SU-DHL-6 (cell line): Measurements from ENCODE around the gene TIMM21.

ENCODE experiments used
- EZH2phosphoT487 ChIP-seq: fragments of 200-600 bp; sonication (generic), shearing (Covaris generic); conservative IDR thresholded peaks from 2 replicates; pipeline ENCODE4 v1.6.1; 2018; ENCODE audit warnings: mild to moderate bottlenecking, antibody characterized with exemption, low read length, moderate library complexity, mixed read lengths
- TF ChIP-seq, protein P1 (sequence below): fragments of 200-600 bp; sonication (generic); IDR thresholded peaks from one replicate; pipeline ENCODE4 v1.5.1; 2017; ENCODE audit warnings: antibody characterized with exemption, mild to moderate bottlenecking, low read length, moderate library complexity; ENCODE audit not compliant: insufficient read depth, poor library complexity, severe bottlenecking

DNA sequence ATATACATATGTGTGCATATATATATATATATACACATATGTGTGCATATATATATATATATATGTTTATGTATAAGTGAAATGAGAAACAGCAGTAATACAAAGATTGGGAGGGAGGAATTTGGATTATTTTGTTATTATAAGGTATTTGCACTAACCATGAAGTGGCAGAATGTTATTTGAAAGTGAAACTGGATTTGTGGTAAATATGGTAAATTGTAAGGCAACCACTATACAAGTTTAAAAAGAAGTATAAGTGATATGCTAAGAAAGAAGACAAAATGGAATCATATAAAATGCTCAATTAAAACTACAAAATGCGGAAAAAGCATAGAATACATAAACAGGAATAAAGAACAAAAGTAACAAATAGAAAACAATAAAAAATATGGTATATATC lies 38.2 kb upstream of the TIMM21 start:
- TF ChIP-seq, protein P1, sequence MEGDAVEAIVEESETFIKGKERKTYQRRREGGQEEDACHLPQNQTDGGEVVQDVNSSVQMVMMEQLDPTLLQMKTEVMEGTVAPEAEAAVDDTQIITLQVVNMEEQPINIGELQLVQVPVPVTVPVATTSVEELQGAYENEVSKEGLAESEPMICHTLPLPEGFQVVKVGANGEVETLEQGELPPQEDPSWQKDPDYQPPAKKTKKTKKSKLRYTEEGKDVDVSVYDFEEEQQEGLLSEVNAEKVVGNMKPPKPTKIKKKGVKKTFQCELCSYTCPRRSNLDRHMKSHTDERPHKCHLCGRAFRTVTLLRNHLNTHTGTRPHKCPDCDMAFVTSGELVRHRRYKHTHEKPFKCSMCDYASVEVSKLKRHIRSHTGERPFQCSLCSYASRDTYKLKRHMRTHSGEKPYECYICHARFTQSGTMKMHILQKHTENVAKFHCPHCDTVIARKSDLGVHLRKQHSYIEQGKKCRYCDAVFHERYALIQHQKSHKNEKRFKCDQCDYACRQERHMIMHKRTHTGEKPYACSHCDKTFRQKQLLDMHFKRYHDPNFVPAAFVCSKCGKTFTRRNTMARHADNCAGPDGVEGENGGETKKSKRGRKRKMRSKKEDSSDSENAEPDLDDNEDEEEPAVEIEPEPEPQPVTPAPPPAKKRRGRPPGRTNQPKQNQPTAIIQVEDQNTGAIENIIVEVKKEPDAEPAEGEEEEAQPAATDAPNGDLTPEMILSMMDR, result no peak
- TF ChIP-seq EZH2phosphoT487, result no peak
